Epidermal melanocyte (primary cell): ENCODE data around the gene KLHL12.
"Not testable (repeated sequence)": the region's sequence is repeated elsewhere in the genome, so short reads cannot be mapped to it uniquely, and the experiment has no call there.

Experiments used
- DNase-seq: peaks from one replicate; pipeline ENCODE4 v3.0.0; 2011; ENCODE audit warnings: low spot score; ENCODE audit not compliant: insufficient read length

KLHL12 gene

GRCh38 chr1:202951437-202951836 lies 24.4 kb upstream of the KLHL12 start:
- DNase-seq, result no peak

- no peak for DNase-seq
Measured at GRCh38 chr1:202945483-202945882, 18.4 kb upstream of the KLHL12 start.

- DNase-seq, result no peak
Measured at GRCh38 chr1:202944438-202944921, 17.4 kb upstream of the KLHL12 start.

- no peak for DNase-seq
Measured at GRCh38 chr1:202942426-202942825, 15.4 kb upstream of the KLHL12 start.

- no peak for DNase-seq
Measured at GRCh38 chr1:202941372-202941771, 14.3 kb upstream of the KLHL12 start.

GRCh38 chr1:202940561-202940960 lies 13.5 kb upstream of the KLHL12 start:
- no peak for DNase-seq

GRCh38 chr1:202938287-202938925 lies 11.4 kb upstream of the KLHL12 start:
- DNase-seq, result no peak

- DNase-seq, result not testable (repeated sequence)
Measured at GRCh38 chr1:202936409-202936808, 9.4 kb upstream of the KLHL12 start.

GRCh38 chr1:202935844-202936243 lies 8.8 kb upstream of the KLHL12 start:
- no peak for DNase-seq

GRCh38 chr1:202934755-202935154 lies 7.7 kb upstream of the KLHL12 start:
- DNase-seq, result no peak

- no peak for DNase-seq
Measured at GRCh38 chr1:202932476-202932875, 5.4 kb upstream of the KLHL12 start.

- no peak for DNase-seq
Measured at GRCh38 chr1:202923533-202923932, 3.5 kb downstream of the KLHL12 start.

GRCh38 chr1:202919615-202920014 lies 7.4 kb downstream of the KLHL12 start:
- DNase-seq, result no peak

GRCh38 chr1:202915146-202915545 lies 11.9 kb downstream of the KLHL12 start:
- no peak for DNase-seq

GRCh38 chr1:202912476-202912875 lies 14.6 kb downstream of the KLHL12 start:
- not testable (repeated sequence) for DNase-seq

- no peak for DNase-seq
Measured at GRCh38 chr1:202909494-202909893, 17.5 kb downstream of the KLHL12 start.

GRCh38 chr1:202908998-202909397 lies 18.0 kb downstream of the KLHL12 start:
- no peak for DNase-seq

GRCh38 chr1:202905331-202905730 lies 21.7 kb downstream of the KLHL12 start:
- DNase-seq, result no peak

- DNase-seq, result not testable (repeated sequence)
Measured at GRCh38 chr1:202903808-202904207, 23.2 kb downstream of the KLHL12 start.

- DNase-seq, result no peak
Measured at GRCh38 chr1:202901555-202901954, 25.5 kb downstream of the KLHL12 start.

GRCh38 chr1:202892501-202892900 lies 34.5 kb downstream of the KLHL12 start:
- no peak for DNase-seq

GRCh38 chr1:202890392-202890791 lies 36.6 kb downstream of the KLHL12 start:
- peak; percentile 38 for DNase-seq

GRCh38 chr1:202888531-202889360 lies 38.3 kb downstream of the KLHL12 start, which contains the start of gene RABIF:
Gene RABIF (minus strand): TSS chr1:202889149. CDS start chr1:202889098, 51 bp downstream.
- peak; percentile 97 for DNase-seq
